ENCODE data around the gene PLA2G6. TPM values are rescaled to one million over a fixed set of nuclear protein-coding genes. Genes with fewer than 3 reads are reported as not detected.

Gene PLA2G6
- total RNA-seq, 1 donor, result 19.7 TPM

DNA sequence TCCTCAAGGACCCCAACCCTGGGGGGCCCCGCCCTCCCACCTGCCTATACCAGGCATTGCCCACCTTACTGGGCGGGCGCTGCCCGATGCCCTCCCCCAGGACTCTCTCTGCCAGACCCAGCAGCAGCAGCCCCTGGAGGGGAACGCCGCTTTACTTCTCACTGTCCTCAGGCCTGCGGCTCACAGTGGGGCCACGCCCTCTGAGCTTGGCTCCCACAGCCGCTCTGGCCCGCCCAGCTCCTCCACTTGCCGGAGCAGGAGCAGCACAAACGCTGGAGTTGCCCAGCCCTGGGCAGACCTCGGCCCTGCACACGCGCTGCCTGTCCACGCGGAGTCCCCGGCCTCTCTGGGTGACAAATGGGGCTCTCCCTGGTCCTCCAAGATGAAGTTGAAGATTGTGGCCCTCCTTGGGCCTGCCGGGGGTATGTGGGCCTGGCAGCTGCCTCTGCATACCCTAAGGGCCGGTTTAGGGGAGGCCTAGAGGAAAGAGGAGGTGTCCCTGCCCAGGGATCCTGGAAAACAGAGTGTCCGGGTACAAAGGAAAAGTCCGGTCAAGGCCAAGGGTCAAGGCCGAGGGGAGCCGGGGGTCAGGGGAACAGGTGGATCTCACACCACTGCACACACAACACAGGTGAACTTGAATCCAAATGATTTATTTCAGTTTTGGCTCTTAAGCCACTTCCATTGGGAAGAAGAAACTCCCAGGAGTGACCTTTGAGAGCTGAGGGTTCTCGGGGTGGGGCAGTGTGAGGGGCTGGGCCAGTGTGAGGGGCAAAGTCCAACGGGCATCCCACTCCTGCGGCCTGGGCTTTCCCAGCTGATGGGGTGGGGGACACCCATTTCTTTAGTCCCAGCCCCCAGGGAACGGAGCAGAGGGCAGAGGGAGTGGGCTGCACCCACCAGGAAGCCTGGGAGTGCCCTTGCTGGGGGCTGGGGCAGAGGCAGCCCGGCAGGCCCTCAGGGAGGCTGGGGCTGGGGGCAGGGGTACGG, 70.5 kb downstream of the PLA2G6 start:
- Histone ChIP-seq H3K4me3 (ENCODE audit: low read length) (no peak overlapping the region), H3K9me3 (ENCODE audit: low read depth, low read length) (no peaks in the 10 kb centered on the region), H3K27me3 (ENCODE audit: insufficient read depth, low read length) (no peaks in the 10 kb centered on the region), H3K4me1 (ENCODE audit: insufficient read depth, low read length) (peaks cover 4% of the 10 kb centered on the region)

GRCh38 chr22:38110008-38110862, 71.4 kb downstream of the PLA2G6 start, which contains the start of gene BAIAP2L2:
Gene BAIAP2L2, minus strand, starts transcription at chr22:38110684. Its CDS starts 159 bp downstream, at chr22:38110525.
- Histone ChIP-seq H3K4me3 (ENCODE audit: low read length) (no peak within 1 kb of the TSS), H3K9me3 (ENCODE audit: low read depth, low read length) (no peaks in the 10 kb centered on the region), H3K4me1 (ENCODE audit: insufficient read depth, low read length) (peaks cover 4% of the 10 kb centered on the region), H3K27me3 (ENCODE audit: insufficient read depth, low read length) (no peaks in the 10 kb centered on the region)

DNA sequence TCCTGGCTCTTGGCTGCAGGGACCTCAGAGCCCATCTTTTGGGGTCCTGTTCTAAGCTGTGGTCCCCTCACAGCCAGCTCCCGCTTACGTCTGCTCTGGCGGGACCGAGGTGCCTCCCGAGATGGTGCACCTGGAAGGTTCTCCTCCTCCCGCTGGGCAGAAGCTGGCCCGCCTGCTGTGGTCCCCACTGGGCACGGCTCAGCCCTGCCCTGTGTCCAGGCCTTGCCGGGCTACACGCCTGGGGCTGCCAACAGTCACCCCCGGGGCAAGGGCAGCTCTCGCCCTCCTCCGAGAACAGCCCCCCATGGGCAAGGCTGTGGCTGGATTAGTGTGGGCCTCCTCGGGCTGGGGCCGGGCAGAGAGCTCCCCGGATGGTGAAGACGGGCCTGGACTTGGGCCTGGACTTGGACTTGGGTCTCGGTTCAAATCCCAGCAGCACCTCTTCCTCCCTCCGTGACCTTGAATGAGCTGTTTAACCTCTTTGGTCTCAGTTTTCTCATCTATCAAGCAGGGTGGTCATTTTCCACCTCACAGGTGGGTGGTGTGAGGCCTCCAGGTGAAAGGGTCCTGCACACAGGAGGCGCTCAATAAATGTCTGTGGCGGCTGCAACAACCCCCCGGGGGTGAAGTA, 72.1 kb downstream of the PLA2G6 start:
- no peaks in the 10 kb centered on the region for H3K27me3 ChIP-seq (ENCODE audit: insufficient read depth, low read length)
- H3K4me3 ChIP-seq (ENCODE audit: low read length), result no peak overlapping the region
- no peaks in the 10 kb centered on the region for H3K9me3 ChIP-seq (ENCODE audit: low read depth, low read length)
- H3K4me1 ChIP-seq (ENCODE audit: insufficient read depth, low read length), result peaks cover under 1% of the 10 kb centered on the region

DNA sequence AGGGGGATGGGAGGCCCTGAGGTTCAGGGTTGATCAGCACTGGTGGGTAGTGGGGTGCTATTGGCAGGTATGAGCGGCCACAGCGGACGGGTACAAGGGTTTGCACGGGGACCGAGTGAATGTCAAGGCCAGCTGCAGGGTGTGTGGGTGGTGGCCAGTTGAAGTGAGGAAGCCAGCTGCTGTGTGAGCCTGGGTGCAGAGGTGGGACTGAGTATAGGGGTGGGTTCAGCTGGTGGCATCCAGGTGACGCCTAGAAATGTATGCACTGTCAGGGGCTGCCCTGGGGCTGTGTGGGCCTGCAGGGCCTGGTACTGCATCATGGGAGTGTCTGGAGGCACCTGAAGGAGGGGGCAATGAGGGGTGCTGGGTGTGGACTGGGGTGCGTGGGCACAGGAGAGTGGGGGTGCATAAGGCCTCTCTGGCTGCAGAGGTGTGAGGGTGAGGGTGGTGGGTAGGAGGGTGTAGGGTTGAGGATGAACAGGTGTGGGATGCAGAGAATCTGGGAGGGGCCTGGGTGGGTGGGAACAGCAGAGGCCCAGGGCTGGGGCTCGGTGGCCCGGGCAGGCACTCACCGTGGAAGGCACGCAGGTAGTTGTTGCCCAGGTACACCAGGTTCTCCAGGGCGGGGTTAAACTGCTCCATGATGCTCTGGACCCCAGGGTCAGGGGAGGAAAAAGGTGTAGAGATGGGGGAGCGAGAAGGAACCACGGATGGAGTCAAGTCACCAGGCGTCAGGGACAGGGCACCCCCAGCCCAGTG, 72.9 kb downstream of the PLA2G6 start:
- Histone ChIP-seq H3K27me3 (ENCODE audit: insufficient read depth, low read length) (no peaks in the 10 kb centered on the region), H3K9me3 (ENCODE audit: low read depth, low read length) (no peaks in the 10 kb centered on the region), H3K4me1 (ENCODE audit: insufficient read depth, low read length) (no peaks in the 10 kb centered on the region), H3K4me3 (ENCODE audit: low read length) (no peak overlapping the region)

DNA sequence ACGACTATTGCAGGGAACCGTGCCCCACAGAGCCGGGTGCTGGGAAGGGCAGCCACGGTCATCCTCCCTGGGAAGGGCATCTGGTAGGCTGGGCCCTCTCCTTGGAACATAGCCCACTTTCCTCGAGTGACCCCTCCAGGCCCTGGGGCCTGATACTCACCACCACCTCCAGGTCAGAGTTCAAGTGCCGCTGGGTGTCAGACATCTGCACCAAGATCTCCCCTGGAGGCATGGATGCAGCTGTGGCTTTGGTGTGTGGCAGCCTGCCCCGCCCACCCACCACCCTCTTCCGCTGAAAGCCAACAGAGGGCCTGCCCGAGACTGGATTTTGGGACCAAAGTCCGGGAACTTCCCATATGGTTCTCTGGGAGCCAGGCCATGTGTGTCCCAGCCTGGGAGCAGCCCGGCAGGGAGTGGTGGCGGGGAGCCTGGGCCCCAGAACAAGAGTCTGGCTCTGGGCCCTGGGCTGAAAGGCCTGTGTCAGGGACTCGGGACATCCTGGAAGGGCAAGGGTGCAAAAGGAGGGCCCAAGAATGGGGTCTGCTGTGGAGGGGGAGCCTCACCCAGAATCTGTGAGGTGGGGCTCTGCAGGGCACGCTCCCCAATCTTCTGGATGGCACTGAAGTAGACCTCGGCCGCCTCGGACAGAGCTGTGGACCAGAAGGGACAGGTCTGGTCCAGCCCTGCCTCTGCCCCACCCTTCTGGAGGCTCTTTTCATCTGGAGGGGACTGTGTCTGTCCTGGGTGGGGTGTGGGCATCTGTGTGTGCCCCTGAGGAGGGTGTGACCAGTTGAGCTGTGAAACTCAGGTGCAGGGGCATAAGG, 73.7 kb downstream of the PLA2G6 start:
- Histone ChIP-seq H3K9me3 (ENCODE audit: low read depth, low read length) (no peaks in the 10 kb centered on the region), H3K4me1 (ENCODE audit: insufficient read depth, low read length) (no peaks in the 10 kb centered on the region), H3K4me3 (ENCODE audit: low read length) (no peak overlapping the region), H3K27me3 (ENCODE audit: insufficient read depth, low read length) (no peaks in the 10 kb centered on the region)

DNA sequence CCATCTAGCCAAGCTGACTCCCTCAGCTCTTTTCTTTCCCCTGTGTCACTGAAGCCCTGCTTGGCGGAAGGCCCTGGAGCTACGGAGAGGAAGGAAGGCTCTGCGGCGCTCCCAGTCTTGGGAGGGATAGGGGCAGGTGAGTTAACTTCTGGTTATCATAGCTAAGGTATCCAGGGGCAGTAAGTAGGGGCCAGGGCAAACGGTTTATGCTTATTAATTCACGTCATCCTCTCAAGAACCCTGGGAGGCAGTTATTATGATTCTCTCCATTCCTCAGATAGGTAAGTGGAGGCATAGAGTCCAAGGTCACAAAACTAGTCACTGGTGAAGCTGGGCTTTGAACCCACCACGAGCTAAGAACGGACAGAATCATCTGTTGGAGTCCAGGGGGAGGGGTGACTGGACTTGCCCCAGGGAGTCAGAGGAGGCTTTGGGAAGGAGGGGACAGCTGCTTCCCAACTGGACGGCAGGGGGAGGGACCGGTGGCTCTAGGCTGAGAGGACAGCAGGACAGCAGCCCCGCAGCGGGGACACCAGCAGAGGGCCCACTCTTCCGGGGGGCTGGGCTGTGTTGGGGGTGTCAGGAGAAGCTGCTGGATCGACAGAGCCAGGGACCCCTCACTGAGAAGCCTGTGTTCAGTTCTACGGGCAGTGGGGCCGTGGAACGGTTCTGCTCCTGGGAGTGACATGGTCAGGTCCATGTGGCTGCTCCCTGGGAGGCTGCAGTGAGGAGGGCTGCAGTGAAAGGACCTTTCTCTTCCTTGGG, 74.6 kb downstream of the PLA2G6 start:
- Histone ChIP-seq H3K4me1 (ENCODE audit: insufficient read depth, low read length) (no peaks in the 10 kb centered on the region), H3K27me3 (ENCODE audit: insufficient read depth, low read length) (no peaks in the 10 kb centered on the region), H3K9me3 (ENCODE audit: low read depth, low read length) (no peaks in the 10 kb centered on the region), H3K4me3 (ENCODE audit: low read length) (no peak overlapping the region)

GRCh38 chr22:38104084-38104483, 77.5 kb downstream of the PLA2G6 start:
- H3K9me3 ChIP-seq (ENCODE audit: low read depth, low read length), result no peaks in the 10 kb centered on the region
- H3K4me3 ChIP-seq (ENCODE audit: low read length), result no peak overlapping the region
- no peaks in the 10 kb centered on the region for H3K4me1 ChIP-seq (ENCODE audit: insufficient read depth, low read length)
- no peaks in the 10 kb centered on the region for H3K27me3 ChIP-seq (ENCODE audit: insufficient read depth, low read length)

GRCh38 chr22:38103641-38104040, 78.0 kb downstream of the PLA2G6 start:
- no peaks in the 10 kb centered on the region for H3K27me3 ChIP-seq (ENCODE audit: insufficient read depth, low read length)

DNA sequence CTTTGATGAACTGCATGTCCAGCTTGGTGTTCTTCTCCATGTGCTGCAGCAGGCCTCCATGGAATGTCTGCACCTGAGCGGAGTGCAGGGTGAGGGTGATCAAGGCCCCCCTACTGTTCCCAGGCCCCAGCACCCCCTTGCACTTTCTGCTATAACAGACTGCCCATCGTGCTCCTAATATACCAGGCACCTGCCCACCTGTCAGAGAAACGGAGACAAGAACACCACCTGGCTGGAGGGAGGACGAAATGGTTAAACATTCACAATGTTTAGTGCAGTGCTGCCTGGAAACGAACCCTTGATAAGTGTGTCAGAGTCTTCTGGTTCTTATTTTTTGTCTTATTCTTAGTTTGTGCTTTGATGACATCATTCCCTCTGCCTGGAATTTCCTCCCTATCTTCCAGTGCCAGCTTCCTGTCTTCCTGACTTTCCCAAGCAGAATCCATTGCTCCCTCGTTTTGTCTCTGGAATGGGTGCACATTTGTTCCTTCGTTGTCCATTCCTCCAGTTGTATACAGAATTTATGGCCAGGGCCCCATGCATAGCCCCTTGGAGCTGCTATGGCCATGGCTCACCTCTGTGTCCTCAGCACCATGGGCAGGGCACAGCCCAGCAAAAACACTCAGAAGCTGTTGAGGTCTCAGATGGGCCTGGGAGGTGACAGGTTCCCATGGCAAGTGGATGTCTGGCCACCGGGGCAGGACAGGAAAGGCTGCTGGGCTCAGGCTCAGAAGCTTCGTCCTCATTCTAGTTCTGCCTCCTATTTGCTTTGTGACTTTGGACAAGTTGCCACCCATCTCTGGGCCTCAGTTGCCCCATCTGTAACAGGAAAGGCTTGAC, 83.0 kb downstream of the PLA2G6 start:
- Histone ChIP-seq H3K9me3 (ENCODE audit: low read depth, low read length) (no peaks in the 10 kb centered on the region), H3K4me1 (ENCODE audit: insufficient read depth, low read length) (no peaks in the 10 kb centered on the region), H3K4me3 (ENCODE audit: low read length) (no peak overlapping the region), H3K27me3 (ENCODE audit: insufficient read depth, low read length) (no peaks in the 10 kb centered on the region)

More at GRCh38 chr22:38103641-38104040, 78.0 kb downstream of the PLA2G6 start:
- Histone ChIP-seq H3K4me3 (ENCODE audit: low read length) (no peak overlapping the region), H3K9me3 (ENCODE audit: low read depth, low read length) (no peaks in the 10 kb centered on the region), H3K4me1 (ENCODE audit: insufficient read depth, low read length) (no peaks in the 10 kb centered on the region)

- no peak overlapping the region for H3K4me3 ChIP-seq (ENCODE audit: low read length)
- no peaks in the 10 kb centered on the region for H3K4me1 ChIP-seq (ENCODE audit: insufficient read depth, low read length)
- no peaks in the 10 kb centered on the region for H3K9me3 ChIP-seq (ENCODE audit: low read depth, low read length)
- H3K27me3 ChIP-seq (ENCODE audit: insufficient read depth, low read length), result no peaks in the 10 kb centered on the region
Measured at GRCh38 chr22:38097557-38098409, 83.8 kb downstream of the PLA2G6 start.

DNA sequence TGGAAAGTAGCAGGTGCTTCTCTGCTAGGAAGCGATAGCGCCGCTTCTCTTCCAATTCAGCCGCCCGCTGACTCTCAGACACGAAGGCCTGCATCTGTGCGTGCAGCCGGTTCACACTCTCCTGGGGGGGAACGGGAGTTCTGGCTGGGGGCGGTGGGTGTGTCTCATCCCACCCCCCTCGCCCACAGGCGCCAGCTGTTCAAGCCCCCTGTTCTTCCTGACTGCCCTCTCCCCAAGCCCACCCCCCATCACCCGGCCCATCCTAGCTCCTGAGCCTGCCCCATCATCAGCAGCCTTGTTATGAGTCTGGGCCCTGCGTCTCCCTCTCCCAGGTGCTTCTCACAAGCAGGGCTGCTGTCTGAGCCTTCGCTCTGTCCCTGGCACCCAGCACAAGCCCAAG, 84.6 kb downstream of the PLA2G6 start:
- H3K27me3 ChIP-seq (ENCODE audit: insufficient read depth, low read length), result no peaks in the 10 kb centered on the region
- no peak overlapping the region for H3K4me3 ChIP-seq (ENCODE audit: low read length)
- no peaks in the 10 kb centered on the region for H3K4me1 ChIP-seq (ENCODE audit: insufficient read depth, low read length)
- H3K9me3 ChIP-seq (ENCODE audit: low read depth, low read length), result no peaks in the 10 kb centered on the region

- H3K27me3 ChIP-seq (ENCODE audit: insufficient read depth, low read length), result no peaks in the 10 kb centered on the region
- no peak overlapping the region for H3K4me3 ChIP-seq (ENCODE audit: low read length)
- H3K9me3 ChIP-seq (ENCODE audit: low read depth, low read length), result no peaks in the 10 kb centered on the region
- H3K4me1 ChIP-seq (ENCODE audit: insufficient read depth, low read length), result no peaks in the 10 kb centered on the region
Measured at GRCh38 chr22:38089474-38089851, 92.2 kb downstream of the PLA2G6 start.
